AG10803 (cell line): ENCODE data around the gene RSPH9.
A peak's percentile ranks its signal among the peaks of the same experiment; 100 is the strongest.

ENCODE experiments used
- DNase-seq: peaks from one replicate; pipeline ENCODE4 v3.0.0; 2010; ENCODE audit warnings: low read depth
- H3K4me3 ChIP-seq: 2 replicates; pipeline ENCODE4 v1.5.1; 2011; ENCODE audit warnings: mild to moderate bottlenecking, low read length, control low read depth
- TF ChIP-seq, protein P1 (sequence below): conservative IDR thresholded peaks from 2 replicates; pipeline ENCODE4 v1.5.1; 2011; ENCODE audit warnings: mild to moderate bottlenecking, low read length, control low read depth, inconsistent platforms

Gene RSPH9, protein sequence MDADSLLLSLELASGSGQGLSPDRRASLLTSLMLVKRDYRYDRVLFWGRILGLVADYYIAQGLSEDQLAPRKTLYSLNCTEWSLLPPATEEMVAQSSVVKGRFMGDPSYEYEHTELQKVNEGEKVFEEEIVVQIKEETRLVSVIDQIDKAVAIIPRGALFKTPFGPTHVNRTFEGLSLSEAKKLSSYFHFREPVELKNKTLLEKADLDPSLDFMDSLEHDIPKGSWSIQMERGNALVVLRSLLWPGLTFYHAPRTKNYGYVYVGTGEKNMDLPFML

DNA sequence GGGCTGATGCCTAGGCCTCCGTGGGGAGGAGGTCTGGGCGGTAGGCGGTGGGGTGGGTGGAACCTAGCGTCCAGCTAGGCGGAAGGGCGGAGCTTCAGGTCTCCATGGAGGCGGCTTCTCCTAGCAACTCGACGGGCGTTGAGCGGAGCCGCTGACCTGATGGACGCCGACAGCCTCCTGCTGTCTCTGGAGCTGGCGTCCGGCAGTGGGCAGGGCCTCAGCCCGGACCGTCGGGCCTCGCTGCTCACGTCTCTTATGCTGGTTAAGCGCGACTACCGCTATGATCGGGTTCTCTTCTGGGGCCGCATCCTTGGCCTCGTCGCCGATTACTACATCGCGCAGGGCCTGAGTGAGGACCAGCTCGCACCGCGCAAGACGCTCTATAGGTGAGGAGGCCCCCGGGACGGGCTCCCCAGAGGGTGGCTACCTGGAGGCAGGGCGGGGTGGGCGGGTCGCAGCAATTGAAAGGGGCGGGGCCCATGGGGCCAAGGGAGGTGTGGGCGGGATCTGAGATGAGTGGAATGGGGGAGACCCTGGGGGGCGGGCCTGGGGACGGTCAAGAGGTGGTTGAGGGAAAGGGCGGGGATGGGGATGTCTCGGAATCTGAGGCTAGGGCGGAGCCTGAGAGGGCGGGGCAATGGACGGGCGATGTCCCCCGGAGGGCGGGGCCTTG is at the start of gene RSPH9:
TSS of gene RSPH9 (plus strand) at position 97 of the 673 bp plus-strand sequence. CDS start at position 160, 63 bp downstream.
- peak; percentile 39 for DNase-seq
- TF ChIP-seq, protein P1, sequence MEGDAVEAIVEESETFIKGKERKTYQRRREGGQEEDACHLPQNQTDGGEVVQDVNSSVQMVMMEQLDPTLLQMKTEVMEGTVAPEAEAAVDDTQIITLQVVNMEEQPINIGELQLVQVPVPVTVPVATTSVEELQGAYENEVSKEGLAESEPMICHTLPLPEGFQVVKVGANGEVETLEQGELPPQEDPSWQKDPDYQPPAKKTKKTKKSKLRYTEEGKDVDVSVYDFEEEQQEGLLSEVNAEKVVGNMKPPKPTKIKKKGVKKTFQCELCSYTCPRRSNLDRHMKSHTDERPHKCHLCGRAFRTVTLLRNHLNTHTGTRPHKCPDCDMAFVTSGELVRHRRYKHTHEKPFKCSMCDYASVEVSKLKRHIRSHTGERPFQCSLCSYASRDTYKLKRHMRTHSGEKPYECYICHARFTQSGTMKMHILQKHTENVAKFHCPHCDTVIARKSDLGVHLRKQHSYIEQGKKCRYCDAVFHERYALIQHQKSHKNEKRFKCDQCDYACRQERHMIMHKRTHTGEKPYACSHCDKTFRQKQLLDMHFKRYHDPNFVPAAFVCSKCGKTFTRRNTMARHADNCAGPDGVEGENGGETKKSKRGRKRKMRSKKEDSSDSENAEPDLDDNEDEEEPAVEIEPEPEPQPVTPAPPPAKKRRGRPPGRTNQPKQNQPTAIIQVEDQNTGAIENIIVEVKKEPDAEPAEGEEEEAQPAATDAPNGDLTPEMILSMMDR = no peak
- H3K4me3 ChIP-seq = peak within 1 kb of the TSS; percentile 64

DNA sequence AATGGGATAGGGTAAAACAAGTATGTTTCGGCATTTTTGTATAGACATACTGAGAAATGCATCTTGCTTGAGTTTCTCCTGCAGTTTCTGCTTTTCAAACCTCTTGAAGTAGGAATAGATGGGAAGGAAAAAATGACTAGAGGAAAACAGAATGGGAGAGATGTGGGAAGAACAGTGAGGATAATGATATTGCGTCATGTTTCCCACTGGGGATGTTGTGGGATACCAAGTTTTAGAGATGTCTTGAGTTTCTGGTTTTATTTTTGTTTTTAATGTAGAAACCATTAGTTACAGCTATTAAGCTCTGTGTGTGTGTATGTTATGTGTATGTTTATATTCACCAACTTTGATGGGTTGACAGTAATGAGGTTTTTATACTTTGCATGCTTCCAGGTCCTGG is 44.2 kb upstream of the RSPH9 start:
- TF ChIP-seq, protein P1 = no peak
- H3K4me3 ChIP-seq = no peak overlapping the region
- no peak for DNase-seq

DNA sequence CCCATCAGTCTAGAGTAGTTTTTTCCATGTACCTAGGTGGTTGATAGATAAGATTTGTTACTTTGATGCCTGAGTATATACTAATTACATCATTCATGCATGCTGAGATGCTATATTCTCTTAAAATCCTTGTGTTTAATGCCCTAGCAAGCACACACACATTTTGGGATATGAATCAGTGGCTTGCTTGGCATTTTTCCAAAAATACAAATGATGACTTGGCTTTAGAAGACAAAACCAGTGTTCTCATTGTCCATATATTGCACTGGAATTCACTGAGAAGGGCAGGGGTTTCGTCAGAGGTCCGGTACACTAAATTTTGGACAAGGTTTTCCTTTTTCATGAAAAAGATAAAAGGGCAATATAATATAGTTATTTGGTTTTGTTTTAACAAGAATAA is 40.7 kb upstream of the RSPH9 start:
- peak; percentile 65 for DNase-seq
- TF ChIP-seq, protein P1 = no peak
- H3K4me3 ChIP-seq = no peak overlapping the region

DNA sequence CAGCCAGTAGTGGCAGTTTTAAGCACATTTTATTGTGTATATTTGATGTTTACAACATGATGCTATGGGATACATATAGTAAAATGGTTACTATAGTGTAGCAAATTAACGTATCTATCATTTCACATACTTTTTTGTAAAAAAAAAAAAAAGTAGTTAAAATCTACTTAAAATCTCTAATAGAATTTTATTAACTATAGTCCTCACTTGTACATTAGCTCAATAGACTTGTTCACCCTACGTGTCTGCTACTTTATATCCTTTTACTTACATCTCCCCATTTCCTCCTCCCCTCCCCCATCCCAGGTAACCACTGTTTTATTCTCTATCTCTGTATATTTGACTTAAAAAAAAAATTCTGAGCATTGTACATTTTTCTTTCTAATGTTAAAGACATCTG is 38.8 kb upstream of the RSPH9 start:
- TF ChIP-seq, protein P1 = no peak
- H3K4me3 ChIP-seq = no peak overlapping the region
- no peak for DNase-seq

DNA sequence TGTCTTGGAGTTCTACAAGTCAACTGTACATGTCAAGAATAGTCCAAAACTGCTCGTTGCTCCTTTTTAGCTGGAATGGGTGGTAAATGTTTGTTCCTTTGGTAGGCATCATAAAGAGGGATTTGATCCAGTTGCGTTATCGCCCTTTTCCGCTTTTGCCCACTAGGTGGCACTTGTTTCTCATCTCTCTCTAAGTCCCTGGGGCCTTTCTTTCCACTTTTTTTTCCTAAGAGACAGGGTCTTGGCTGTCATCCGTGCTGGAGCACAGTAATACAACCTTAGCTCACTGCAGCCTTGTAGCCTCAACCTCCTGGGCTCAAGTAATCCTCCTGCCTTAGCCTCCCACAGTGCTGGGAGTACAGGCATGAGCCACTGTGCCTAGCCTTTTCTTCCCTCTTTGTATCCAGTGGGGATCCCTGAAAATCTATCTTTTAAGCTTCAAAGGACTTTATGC is 36.5 kb upstream of the RSPH9 start:
- H3K4me3 ChIP-seq = no peak overlapping the region
- TF ChIP-seq, protein P1 = peak; percentile 94
- peak; percentile 83 for DNase-seq

DNA sequence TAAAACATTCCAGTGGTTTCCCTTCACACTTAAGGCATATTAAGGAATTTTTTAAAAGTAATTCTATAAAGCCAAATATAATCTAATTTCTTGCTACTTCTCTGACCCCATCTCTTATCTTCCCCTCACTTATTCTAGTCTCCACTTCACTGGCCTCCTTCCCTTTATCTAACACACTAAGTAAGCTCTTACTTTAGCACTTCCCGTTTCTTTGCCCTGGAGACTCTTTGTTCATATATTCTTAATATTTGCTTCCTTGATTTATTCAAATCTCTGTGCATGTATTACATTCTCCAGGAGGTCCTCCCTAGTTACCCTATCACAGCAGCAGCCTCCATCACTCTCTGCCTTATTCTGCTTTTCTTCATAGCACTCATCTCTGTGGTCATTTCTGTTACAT is 36.0 kb upstream of the RSPH9 start:
- TF ChIP-seq, protein P1 = no peak
- DNase-seq = no peak
- H3K4me3 ChIP-seq = no peak overlapping the region

DNA sequence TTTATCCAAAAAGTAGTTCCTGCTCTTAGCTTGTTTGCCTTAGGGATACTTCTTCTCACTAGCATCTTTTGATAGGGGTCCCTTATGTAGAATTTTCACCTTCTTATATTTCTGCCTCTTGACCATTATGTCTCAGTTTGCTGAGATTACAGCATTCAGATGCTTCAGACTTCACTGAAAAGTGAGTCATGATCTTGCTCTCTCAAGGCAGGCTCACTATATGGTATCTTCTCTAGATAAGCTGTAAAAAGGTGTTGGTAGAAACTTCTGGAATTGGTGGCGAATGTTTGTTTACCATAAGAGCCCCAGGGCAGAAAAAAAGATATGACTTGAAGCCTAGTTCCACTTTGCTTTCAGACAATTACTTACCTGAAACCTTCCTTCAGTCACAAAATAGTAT is 35.4 kb upstream of the RSPH9 start:
- TF ChIP-seq, protein P1 = no peak
- no peak for DNase-seq
- H3K4me3 ChIP-seq = no peak overlapping the region
